Measurements from ENCODE around the gene UBXN6. TPM values are rescaled to one million over a fixed set of nuclear protein-coding genes. Genes with fewer than 3 reads are reported as not detected.

Gene UBXN6
- total RNA-seq, 2 experiments from 2014 or later, result 54.5 to 58.4 TPM

- intact Hi-C loops (cut with DNase I, micrococcal nuclease), result no loop called here
These were observed 7.4 kb upstream of the UBXN6 start for GRCh38 chr19:4464815-4465581.

GRCh38 chr19:4456843-4457653 is 546 bp downstream of the UBXN6 start:
- Mint-ChIP-seq H3K4me3 (peak overlapping the region; percentile 94), H3K36me3 (ENCODE audit: low read depth) (peaks cover 29% of the 10 kb centered on the region), H3K4me1 (ENCODE audit: low read depth) (peaks cover 16% of the 10 kb centered on the region), H3K9me3 (no peaks in the 10 kb centered on the region), H3K27ac (peak overlapping the region; percentile 89), H3K27me3 (no peaks in the 10 kb centered on the region)
- POLR2A ChIA-PET, result interaction anchor here (0.6 to 4.2 kb wide), 4 partner anchors 14 to 694 kb away, joined by 3 to 36 read pairs (median 3); partner anchors contain the start of genes HDGFL2, MPND, MRPL54 and YJU2
- intact Hi-C loops (cut with DNase I, micrococcal nuclease), result loop anchor here (1.0 to 5.0 kb wide), 8 partner anchors 14 to 275 kb away; partner anchors contain the start of genes CHAF1A (in 2 of the 2), ANKRD24 (in 1 of the 2), HDGFL2 (in 1 of the 2) and SH3GL1 (in 1 of the 2)
- no peaks in the 10 kb centered on the region for H3K9me3 ChIP-seq (ENCODE audit: control insufficient read depth in 1 of 2, insufficient read depth in 1 of 2, low read length in 2 of 2)
- ATAC-seq (ENCODE audit: poor library complexity), result peak; percentile 21
- peak overlapping the region; percentile 70 for H3K4me3 ChIP-seq (ENCODE audit: low read length)
- H3K36me3 ChIP-seq (ENCODE audit: insufficient read depth, low read length), result peaks cover 29% of the 10 kb centered on the region
- peak in 12 of 14 experiments; percentile 18 to 76 (median 46) for DNase-seq
- H3K4me1 ChIP-seq (ENCODE audit: insufficient read depth, low read length), result peaks cover 25% of the 10 kb centered on the region
- H3K27ac ChIP-seq (ENCODE audit: low read depth in 1 of 2, low read length in 2 of 2), result peak overlapping the region; percentile 49 to 68
- no peaks in the 10 kb centered on the region for H3K27me3 ChIP-seq (ENCODE audit: control insufficient read depth in 1 of 2, insufficient read depth in 2 of 2, low read length in 2 of 2)
- CTCF ChIA-PET, result interaction anchor here (1.1 kb wide), 1 partner anchor 57 kb away, joined by 4 read pairs; the partner anchor contains the start of gene SH3GL1
- no peak for TF ChIP-seq CTCF (IDR thresholded peaks at IDR 0.05)

More at GRCh38 chr19:4464815-4465581, 7.4 kb upstream of the UBXN6 start:
- no peaks in the 10 kb centered on the region for H3K9me3 Mint-ChIP-seq
- H3K4me1 Mint-ChIP-seq (ENCODE audit: low read depth), result no peaks in the 10 kb centered on the region
- no peak overlapping the region for H3K27ac ChIP-seq (ENCODE audit: low read depth in 1 of 2, low read length in 2 of 2)
- POLR2A ChIA-PET, result no interaction called here
- no peaks in the 10 kb centered on the region for H3K36me3 Mint-ChIP-seq (ENCODE audit: low read depth)
- no peaks in the 10 kb centered on the region for H3K27me3 Mint-ChIP-seq
- TF ChIP-seq CTCF (IDR thresholded peaks at IDR 0.05), result no peak
- no peaks in the 10 kb centered on the region for H3K36me3 ChIP-seq (ENCODE audit: insufficient read depth, low read length)
- no peaks in the 10 kb centered on the region for H3K9me3 ChIP-seq (ENCODE audit: control insufficient read depth in 1 of 2, insufficient read depth in 1 of 2, low read length in 2 of 2)
- no peak overlapping the region for H3K27ac Mint-ChIP-seq
- H3K4me3 ChIP-seq (ENCODE audit: low read length), result no peak overlapping the region
- no peak for DNase-seq
- H3K4me1 ChIP-seq (ENCODE audit: insufficient read depth, low read length), result no peaks in the 10 kb centered on the region
- H3K27me3 ChIP-seq (ENCODE audit: control insufficient read depth in 1 of 2, insufficient read depth in 2 of 2, low read length in 2 of 2), result no peaks in the 10 kb centered on the region
- ATAC-seq (ENCODE audit: poor library complexity), result no peak
- H3K4me3 Mint-ChIP-seq, result no peak overlapping the region
- CTCF ChIA-PET, result no interaction called here

GRCh38 chr19:4456476-4456842 is 1.1 kb downstream of the UBXN6 start:
- intact Hi-C loops (cut with DNase I, micrococcal nuclease), result loop anchor here (2.0 to 5.0 kb wide), 5 partner anchors 54 to 274 kb away; partner anchors contain the start of genes ANKRD24 (in 1 of the 2), CHAF1A (in 1 of the 2), SH3GL1 (in 1 of the 2) and SIRT6 (in 1 of the 2)
- H3K4me1 ChIP-seq (ENCODE audit: insufficient read depth, low read length), result peaks cover 25% of the 10 kb centered on the region
- H3K4me3 ChIP-seq (ENCODE audit: low read length), result peak overlapping the region; percentile 70
- H3K27me3 ChIP-seq (ENCODE audit: control insufficient read depth in 1 of 2, insufficient read depth in 2 of 2, low read length in 2 of 2), result no peaks in the 10 kb centered on the region
- Mint-ChIP-seq H3K9me3 (no peaks in the 10 kb centered on the region), H3K4me3 (peak overlapping the region; percentile 94), H3K36me3 (ENCODE audit: low read depth) (peaks cover 32% of the 10 kb centered on the region), H3K4me1 (ENCODE audit: low read depth) (peaks cover 16% of the 10 kb centered on the region), H3K27me3 (no peaks in the 10 kb centered on the region), H3K27ac (peak overlapping the region; percentile 89)
- H3K9me3 ChIP-seq (ENCODE audit: control insufficient read depth in 1 of 2, insufficient read depth in 1 of 2, low read length in 2 of 2), result no peaks in the 10 kb centered on the region
- POLR2A ChIA-PET, result interaction anchor here (1.1 to 4.2 kb wide), 2 partner anchors 15 to 694 kb away, joined by 3 to 36 read pairs; partner anchors contain the start of genes HDGFL2 and MRPL54
- H3K36me3 ChIP-seq (ENCODE audit: insufficient read depth, low read length), result peaks cover 33% of the 10 kb centered on the region
- peak overlapping the region; percentile 49 to 68 for H3K27ac ChIP-seq (ENCODE audit: low read depth in 1 of 2, low read length in 2 of 2)
- CTCF ChIA-PET, result interaction anchor here (1.1 kb wide), 1 partner anchor 56 kb away, joined by 4 read pairs; the partner anchor contains the start of gene SH3GL1
- DNase-seq (peak in 2 of 14 experiments; percentile 35 to 43), ATAC-seq (ENCODE audit: poor library complexity) (no peak)
- TF ChIP-seq CTCF (IDR thresholded peaks at IDR 0.05), result no peak
